Thoracic aorta (tissue), 2 donors: ENCODE results near the gene SLC24A3. TPM values are rescaled to one million over a fixed set of nuclear protein-coding genes. Genes with fewer than 3 reads are reported as not detected.

Experiments
- ATAC-seq: fragments of 150-250 bp; one replicate; pipeline ENCODE4 v1.8.0; 2017; ENCODE audit warnings: low read depth; ENCODE audit not compliant: insufficient number of reproducible peaks, low FRiP score
- DNase-seq: peaks from one replicate; pipeline ENCODE4 v3.0.0-alpha.2; 2020; ENCODE audit warnings: low spot score
- H3K27ac ChIP-seq, 2 donors: fragments of 200-600 bp; sonication (generic); 1 replicate in 1 of 2; 2 replicates in 1 of 2; pipeline ENCODE4 v1.5.1; 2016; ENCODE audit warnings: mild to moderate bottlenecking in 2 of 2, moderate library complexity in 2 of 2
- H3K27me3 ChIP-seq: fragments of 200-600 bp; sonication (generic); replicated peaks from 2 replicates; pipeline ENCODE4 v1.6.0; 2016; ENCODE audit warnings: mild to moderate bottlenecking; ENCODE audit not compliant: insufficient read depth
- H3K36me3 ChIP-seq: fragments of 200-600 bp; sonication (generic); one replicate; pipeline ENCODE4 v1.5.1; 2016
- H3K4me1 ChIP-seq, 2 donors: fragments of 200-600 bp; sonication (generic); 1 replicate in 1 of 2; 2 replicates in 1 of 2; pipeline versions ENCODE4 v1.5.1 to v1.6.0; 2016; ENCODE audit warnings: low read depth in 2 of 2, mild to moderate bottlenecking in 1 of 2; ENCODE audit not compliant: control insufficient read depth in 1 of 2
- H3K4me3 ChIP-seq: fragments of 200-600 bp; sonication (generic); 2 replicates; pipeline ENCODE4 v1.5.1; 2016; ENCODE audit warnings: mild to moderate bottlenecking
- H3K9me3 ChIP-seq: fragments of 200-600 bp; sonication (generic); 2 replicates; pipeline ENCODE4 v1.5.1; 2016
- total RNA-seq, 2 donors: library from RNA; depleted of rRNA; stranded (reverse); fragments of >200 nt; gene quantifications; one replicate each; pipeline versions ENCODE4 v1.1.0 to v1.2.3, GENCODE V29; 2016
- TF ChIP-seq, protein P1 (sequence below): fragments of 200-600 bp; sonication (generic); IDR thresholded peaks from one replicate; pipeline ENCODE4 v1.5.1; 2019; ENCODE audit warnings: antibody characterized with exemption

The SLC24A3 gene
- total RNA-seq, 2 donors from 2014 or later, result 8.3 to 31.4 TPM

- H3K27me3 ChIP-seq, result no peaks in the 10 kb centered on the region
- peaks cover 13 to 20% of the 10 kb centered on the region in 2 donors for H3K4me1 ChIP-seq
- H3K36me3 ChIP-seq, result no peaks in the 10 kb centered on the region
- TF ChIP-seq, protein P1, sequence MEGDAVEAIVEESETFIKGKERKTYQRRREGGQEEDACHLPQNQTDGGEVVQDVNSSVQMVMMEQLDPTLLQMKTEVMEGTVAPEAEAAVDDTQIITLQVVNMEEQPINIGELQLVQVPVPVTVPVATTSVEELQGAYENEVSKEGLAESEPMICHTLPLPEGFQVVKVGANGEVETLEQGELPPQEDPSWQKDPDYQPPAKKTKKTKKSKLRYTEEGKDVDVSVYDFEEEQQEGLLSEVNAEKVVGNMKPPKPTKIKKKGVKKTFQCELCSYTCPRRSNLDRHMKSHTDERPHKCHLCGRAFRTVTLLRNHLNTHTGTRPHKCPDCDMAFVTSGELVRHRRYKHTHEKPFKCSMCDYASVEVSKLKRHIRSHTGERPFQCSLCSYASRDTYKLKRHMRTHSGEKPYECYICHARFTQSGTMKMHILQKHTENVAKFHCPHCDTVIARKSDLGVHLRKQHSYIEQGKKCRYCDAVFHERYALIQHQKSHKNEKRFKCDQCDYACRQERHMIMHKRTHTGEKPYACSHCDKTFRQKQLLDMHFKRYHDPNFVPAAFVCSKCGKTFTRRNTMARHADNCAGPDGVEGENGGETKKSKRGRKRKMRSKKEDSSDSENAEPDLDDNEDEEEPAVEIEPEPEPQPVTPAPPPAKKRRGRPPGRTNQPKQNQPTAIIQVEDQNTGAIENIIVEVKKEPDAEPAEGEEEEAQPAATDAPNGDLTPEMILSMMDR, result no peak
- ATAC-seq (no peak), DNase-seq (no peak)
- H3K9me3 ChIP-seq, result no peaks in the 10 kb centered on the region
- H3K27ac ChIP-seq, result peak overlapping the region; percentile 9 to 51
- H3K4me3 ChIP-seq, result no peak overlapping the region
Observed at GRCh38 chr20:19456595-19457395, 244.4 kb downstream of the SLC24A3 start.

- Histone ChIP-seq H3K27me3 (no peaks in the 10 kb centered on the region), H3K4me1 (peaks cover 13 to 20% of the 10 kb centered on the region in 2 donors), H3K9me3 (no peaks in the 10 kb centered on the region), H3K36me3 (no peaks in the 10 kb centered on the region), H3K4me3 (no peak overlapping the region), H3K27ac (peak overlapping the region in 1 of 2 donors; percentile 51)
- DNase-seq (no peak), ATAC-seq (no peak)
- TF ChIP-seq, protein P1, result no peak
Observed at GRCh38 chr20:19457611-19458010, 245.2 kb downstream of the SLC24A3 start.

- DNase-seq (no peak), ATAC-seq (no peak)
- Histone ChIP-seq H3K4me3 (no peak overlapping the region), H3K27ac (no peak overlapping the region), H3K4me1 (peaks cover 13 to 20% of the 10 kb centered on the region in 2 donors), H3K27me3 (no peaks in the 10 kb centered on the region), H3K9me3 (no peaks in the 10 kb centered on the region), H3K36me3 (no peaks in the 10 kb centered on the region)
- TF ChIP-seq, protein P1, result no peak
Observed at GRCh38 chr20:19460386-19460785, 247.9 kb downstream of the SLC24A3 start.

- no peak overlapping the region for H3K27ac ChIP-seq
- no peaks in the 10 kb centered on the region for H3K36me3 ChIP-seq
- no peak for DNase-seq
- TF ChIP-seq, protein P1, result no peak
- H3K9me3 ChIP-seq, result no peaks in the 10 kb centered on the region
- H3K27me3 ChIP-seq, result no peaks in the 10 kb centered on the region
- no peak overlapping the region for H3K4me3 ChIP-seq
- H3K4me1 ChIP-seq, result peaks cover 4 to 15% of the 10 kb centered on the region in 2 donors
- no peak for ATAC-seq
Observed at GRCh38 chr20:19462491-19462890, 250.0 kb downstream of the SLC24A3 start.

GRCh38 chr20:19463597-19463996 is 251.2 kb downstream of the SLC24A3 start:
- no peak for DNase-seq

More at GRCh38 chr20:19463597-19463996, 251.2 kb downstream of the SLC24A3 start:
- H3K9me3 ChIP-seq, result no peaks in the 10 kb centered on the region
- no peak overlapping the region for H3K27ac ChIP-seq
- H3K4me3 ChIP-seq, result no peak overlapping the region
- ATAC-seq, result no peak
- no peaks in the 10 kb centered on the region for H3K27me3 ChIP-seq
- H3K4me1 ChIP-seq, result peaks cover 0 to 9% of the 10 kb centered on the region in 2 donors
- H3K36me3 ChIP-seq, result no peaks in the 10 kb centered on the region
- TF ChIP-seq, protein P1, result no peak
